ENCODE results near the gene ASB1.
A peak's percentile ranks its signal among the peaks of the same experiment; 100 is the strongest.

The ASB1 gene, protein sequence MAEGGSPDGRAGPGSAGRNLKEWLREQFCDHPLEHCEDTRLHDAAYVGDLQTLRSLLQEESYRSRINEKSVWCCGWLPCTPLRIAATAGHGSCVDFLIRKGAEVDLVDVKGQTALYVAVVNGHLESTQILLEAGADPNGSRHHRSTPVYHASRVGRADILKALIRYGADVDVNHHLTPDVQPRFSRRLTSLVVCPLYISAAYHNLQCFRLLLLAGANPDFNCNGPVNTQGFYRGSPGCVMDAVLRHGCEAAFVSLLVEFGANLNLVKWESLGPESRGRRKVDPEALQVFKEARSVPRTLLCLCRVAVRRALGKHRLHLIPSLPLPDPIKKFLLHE

DNA sequence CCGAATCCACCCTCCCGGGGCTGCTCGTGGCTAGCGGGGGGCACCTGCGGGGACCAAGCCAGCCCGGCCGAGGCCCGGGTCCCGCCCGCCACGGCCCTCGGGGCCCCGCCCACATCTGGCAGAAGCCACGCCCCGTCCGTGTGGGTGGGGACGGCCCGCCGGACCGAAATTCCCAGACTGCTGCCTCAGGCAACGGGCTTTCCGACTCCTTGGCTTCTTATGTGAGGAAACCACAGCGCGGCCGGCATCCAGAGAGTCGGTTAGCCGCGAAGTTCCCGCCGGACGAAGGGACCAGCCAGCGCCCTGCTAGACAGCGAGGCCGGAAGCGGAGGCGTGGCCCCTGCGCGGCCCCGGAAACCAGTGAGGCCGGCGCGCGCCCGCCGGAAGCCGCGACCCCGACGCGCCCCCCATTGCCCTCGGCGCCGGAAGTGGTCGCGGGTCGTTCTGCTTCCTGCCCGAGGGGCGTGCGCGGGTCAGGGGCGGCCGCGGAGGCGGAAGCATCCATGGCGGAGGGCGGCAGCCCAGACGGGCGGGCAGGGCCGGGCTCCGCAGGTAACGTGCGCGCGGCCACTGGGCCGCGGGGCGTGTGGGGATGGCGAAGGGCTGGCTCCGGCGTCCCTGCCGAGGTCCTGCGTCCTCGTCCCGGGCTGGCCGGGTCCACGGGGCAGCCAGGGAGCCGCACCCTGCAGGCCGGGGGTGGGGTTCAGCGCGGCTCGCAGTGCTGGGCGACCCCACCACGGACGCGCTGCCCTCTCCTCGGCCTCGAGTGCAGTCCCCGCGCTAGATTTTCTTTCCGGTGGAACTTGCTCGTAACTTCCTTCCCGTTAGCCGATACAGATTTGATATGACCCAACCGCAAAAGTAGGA lies at the start of gene ASB1:
Gene ASB1 (plus strand): TSS at position 360 of the 867 bp plus-strand sequence. CDS start 144 bp downstream, at position 504.
- peak; percentile 93 for DNase-seq

DNA sequence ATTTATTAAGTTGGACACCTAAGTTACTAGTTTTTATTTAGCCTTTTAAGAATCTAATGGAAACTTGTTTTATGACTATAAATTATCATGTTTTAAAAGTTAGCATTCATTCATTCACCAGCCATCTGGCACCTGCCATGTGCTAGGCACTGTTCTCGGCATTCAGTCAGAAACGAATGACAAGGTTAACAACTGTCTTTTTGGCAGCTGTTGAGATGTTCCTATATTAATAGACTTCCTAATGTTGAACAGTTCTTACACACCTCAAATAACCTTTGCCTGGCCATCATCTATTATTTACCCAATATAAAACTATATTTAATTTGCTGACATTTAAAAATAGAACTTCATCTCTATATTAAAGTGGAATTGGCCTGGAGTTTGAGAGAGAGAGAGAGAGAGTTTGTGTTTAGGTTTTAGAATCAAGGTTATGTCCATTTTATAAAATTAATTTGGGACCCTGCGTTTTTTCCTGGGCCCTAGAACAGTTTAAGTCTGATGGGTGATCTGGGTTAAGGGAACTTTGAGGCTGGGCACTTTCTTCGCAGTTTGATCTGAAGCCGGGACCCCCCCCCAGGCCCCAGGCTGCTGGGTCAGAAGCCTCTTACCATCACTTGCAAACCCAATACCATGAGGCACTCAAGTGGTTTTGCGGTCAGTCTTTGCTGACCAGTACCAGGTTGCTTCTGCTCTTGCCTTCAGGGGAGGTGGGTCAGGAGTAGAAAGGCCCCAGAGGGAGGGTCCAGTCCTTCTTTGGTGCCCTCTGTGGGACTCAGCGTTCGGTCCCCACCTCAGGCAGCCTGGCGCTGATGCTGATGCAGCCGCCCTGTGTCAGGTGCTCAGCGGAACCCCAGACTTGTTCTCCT lies 48.3 kb upstream of the ASB1 start:
- no peak for DNase-seq

DNA sequence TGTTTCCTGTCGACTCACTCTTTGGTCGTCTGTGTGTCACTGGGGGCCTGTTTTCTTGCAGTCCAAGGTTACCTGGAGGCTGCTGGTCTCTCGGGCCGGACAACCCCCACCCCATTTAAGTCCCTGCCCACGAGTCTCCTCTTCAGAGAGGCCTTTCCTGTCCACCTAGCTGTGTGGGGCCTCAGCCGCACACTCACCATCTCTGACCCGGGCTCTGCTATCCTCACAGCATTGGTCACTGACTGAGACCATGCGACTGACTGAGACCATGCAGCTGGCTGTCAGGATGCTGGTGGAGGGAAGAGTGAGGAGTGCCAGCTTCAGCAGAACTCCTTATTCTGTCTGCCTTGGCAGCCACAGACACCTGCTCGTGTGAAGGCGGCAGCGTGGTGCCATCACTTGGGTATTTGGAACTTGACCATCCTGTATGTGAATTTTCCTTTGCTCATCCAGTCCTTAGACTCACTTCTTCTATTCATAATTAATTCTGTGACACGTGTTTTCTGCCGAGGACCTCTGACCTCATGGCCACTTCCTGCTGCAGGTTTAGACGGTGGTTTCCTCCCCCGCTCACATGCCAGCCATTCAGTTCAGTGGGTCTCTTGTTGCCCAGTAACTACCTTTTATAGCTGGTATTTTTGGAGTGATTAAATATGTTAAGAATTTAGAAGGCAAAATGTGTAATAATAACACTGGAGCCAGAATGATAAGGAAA lies 47.5 kb upstream of the ASB1 start:
- peak; percentile 88 for DNase-seq

DNA sequence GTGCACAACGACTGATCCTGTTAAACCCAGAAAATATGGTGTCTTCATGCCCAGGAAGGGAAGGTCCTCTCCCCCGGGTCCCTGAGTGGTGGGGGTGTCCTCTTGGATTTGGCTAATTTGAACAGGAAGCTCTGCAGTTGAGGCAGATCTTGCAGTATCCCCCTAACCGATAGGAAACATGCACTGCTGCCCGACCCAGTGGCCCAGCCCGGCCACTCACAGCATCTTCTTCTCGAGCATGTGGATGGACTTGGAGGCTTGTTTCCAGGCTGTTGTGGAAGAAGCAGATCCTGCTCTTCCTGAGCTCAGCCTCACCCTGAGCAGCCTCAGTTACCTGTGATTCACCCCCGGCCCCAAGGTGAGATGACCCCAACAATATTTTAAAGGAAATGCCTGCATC lies 46.4 kb upstream of the ASB1 start:
- DNase-seq = peak; percentile 68

DNA sequence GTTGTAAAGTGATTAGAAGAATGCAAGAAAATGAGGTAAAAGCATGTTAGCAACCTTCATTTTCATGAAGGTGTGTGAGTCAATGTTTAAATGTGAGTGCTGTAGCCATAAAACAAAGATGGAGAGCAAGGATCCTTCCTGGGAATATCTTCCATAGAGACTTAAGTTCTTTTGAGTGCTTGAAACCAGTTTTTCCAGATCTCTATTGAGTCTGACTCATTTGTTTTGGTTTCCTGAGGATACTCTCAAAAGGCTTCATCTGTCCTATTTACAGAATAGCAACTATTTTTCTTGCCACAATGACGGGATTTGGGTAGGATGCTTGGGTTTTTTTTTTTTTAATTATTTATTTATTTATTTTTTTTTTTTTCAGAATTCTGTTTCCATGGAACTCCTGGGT lies 45.9 kb upstream of the ASB1 start:
- no peak for DNase-seq

DNA sequence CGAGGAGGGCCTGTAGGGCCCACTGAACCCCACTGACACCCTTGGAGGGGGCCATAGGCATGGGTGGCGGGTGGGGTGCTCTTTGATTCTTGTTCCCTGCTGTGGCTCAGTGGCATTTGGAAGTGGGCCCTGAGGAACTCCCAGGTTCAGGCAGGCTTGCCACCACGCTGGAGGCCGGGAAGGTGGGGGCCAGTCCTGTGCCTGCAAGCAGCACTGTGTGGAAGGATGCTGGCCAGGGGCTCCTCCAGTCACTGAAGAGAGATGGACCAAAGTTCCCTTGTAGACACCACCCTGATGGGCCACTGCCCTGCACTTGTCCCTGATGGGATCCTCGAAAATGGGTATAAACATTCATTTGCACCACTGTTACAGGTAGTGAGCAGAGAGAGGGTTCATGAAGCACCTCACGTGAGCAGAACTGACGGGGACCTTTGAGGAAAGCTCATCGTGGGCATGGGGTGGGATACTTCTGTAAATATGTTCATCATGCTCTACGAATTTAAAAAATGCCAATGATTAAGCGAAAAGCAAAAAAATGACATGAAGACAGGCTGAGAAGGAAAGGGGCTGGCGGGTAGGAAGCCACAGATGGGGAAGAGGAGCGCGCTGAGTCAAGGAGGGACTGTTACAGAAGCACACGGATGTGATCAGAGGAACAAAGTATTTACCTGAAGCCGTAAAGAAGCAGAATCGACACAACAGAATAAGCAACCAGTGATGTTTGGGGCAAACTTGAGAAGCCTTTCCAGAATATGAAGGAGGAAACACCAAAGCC lies 45.2 kb upstream of the ASB1 start:
- DNase-seq = no peak

DNA sequence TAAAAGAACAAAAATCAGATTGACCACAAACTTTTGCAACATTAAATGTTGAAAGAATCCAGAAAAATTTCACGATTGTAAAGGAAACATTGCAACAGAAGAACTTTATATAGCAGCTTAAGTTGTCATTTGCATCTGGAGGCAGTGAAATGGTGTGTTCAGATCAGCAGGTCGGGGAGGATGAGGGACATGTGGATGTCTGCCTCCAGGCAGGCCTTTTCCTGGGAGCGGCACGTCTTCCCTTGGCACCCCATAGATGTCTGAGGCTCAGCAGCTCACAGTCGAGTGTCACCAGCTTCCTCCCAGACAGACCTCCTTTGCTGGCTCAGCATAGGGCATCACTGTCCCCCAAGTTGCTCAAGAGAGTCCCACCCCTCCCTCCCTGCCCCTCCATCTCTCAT lies 44.3 kb upstream of the ASB1 start:
- DNase-seq = no peak

DNA sequence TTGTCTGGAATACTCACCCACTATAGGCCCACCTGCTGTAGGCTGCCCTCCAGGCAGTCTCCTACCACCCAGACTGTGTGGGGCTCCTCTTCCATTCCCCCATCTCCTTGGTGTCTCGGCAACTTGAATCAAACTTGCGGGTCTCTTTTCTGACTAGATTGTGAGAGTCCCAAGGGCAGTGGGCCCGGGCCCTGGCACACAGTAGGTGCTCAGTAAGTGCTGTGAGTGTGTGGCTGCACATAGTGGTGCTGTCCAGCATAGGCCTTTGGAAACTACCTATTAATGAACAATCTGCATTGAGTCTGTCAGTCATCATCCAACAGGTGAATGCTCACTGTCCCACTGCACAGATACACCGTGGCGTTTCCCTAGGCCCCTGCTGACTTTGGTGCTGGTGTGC lies 43.6 kb upstream of the ASB1 start:
- DNase-seq = no peak

DNA sequence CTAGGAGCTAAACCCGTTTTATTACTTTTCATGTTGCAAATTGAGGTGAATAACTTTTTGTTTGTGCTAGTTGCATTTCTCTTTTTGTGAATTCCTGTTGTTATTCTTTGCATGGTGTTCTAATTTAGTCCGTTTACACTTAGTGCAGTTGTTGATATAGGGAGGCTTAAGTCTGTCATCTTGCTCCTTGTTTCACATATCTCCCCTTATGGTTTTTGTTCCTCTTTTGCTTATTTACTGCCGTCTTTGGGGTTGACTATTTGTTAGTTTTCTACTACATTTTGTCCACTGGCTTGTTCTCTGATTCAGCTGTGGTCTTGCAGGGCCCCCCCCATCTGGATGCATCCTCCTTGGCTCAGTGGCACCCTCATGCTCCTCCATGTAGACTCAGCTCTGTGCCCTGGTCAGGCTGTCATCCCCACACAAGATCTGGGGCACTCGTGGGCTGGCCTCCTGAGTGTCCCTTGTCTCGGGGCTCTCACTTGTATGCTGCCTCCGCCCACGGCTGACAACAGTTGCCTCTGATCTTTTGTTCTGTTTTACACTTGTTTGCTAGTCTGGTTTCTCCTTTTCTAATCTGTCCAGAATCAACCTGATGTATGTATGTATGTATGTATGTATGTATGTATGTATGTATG lies 42.9 kb upstream of the ASB1 start:
- DNase-seq = no peak

DNA sequence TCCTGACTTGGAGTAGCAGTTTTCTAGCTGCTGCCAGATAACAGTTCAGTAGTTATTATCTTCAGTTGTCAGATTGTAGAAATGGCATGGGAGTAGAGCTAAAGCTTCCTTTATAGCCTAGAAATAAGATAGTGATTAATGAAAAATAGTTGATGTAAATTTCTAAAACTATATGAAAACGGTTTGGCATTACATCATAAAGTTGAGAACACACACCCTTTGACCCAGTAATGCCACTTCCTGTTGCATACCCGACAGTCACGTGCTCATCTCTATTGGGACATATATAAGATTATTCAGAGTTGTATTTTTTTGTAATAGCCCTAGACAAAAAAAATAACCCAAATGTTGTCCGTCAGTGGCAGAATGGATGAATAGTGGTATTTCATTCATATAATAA lies 39.4 kb upstream of the ASB1 start:
- no peak for DNase-seq

DNA sequence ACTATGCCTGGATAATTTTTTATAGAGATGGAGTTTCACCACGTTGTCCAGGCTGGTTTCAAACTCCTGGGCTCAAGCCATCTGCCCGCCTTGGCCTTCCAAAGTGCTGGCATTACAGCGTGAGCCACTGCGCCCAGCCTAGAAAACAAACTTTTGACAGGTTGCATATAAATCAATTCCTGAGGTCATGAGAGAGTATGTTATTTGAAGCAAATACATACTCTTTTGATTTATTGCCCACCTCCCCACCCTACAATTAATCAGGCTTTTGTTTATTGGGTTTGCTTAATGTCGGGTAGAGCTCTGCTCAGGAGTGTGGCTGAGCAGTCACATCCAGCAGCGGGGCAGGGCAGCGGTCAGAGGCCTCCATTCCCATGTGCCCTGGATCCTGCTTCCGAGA lies 37.9 kb upstream of the ASB1 start:
- DNase-seq = no peak

DNA sequence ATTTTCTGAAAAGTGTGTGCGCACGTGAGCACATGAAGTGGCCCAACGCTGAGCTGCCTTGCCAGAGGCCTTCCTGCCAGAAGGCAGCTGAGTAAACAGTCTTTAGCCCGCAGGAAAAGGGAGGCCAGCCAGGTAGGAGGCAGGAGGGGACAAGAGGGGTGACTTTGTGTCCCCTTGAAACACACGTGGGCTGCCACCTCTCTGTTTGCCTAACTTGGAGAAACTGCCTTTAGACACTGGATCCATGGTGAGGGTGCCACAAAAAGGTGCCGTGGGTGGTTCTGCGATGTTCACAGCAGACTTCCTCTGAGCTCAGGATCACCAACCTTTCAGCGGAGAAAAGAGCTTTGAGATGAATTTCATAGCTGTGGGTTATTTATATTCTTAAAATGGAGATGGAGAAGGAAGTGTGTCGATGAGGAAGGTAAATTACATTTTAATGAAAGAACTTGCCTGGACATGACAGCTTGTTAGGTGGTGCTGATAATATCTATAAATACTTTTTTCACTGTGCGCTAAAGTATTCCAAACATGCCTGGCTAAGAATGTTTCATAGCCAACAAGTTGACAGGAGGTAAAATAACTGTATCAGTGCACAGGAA lies 36.6 kb upstream of the ASB1 start:
- DNase-seq = peak; percentile 43

DNA sequence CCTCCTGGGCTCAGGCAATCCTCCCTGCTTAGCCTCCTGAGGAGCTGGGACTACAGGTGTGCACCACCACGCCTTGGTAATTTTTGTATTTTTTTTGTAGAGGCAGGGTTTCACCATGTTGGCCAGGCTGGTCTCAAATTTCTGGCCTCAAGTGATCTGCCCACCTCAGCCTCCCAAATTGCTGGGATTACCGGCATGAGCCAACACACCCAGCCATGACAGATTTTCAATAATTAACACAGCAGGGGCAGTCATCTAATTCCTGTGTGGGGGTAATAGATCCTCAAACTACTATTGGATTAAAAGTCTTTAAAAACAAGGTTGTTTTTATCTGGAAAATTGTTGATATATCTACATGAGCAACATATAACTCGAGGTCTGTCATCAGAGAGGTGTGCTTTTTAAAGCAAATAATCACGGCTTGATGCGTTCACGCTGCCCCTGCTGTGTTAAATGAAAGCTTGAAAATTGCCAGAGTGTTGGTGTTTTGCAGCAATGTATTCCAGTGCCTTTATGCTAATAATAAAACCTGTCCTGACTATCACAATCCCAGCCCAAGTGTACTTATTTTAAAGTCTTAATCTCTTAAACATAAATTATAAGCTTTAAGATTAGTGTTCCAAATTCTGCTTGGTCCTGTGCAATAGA lies 35.6 kb upstream of the ASB1 start:
- DNase-seq = no peak

DNA sequence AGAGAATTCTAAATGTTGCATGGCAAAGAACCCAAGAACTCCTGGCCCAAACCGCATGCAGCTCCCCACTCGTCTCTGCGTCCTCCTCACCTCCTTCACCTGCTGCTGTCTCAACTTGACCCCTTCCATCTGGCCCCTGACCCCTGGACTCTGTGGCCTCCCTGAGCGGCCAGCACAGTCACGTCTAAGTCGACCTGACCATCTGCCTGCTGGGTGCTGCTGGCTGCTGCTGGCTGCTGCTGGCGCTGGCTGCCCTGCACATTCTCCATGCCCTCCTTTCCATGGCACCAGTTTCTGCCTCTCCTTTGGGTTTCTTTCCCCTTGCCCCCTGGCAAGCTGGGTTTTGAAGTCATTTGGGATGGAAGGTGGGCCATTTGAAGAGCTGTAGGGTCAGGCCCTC lies 30.1 kb upstream of the ASB1 start:
- DNase-seq = no peak

DNA sequence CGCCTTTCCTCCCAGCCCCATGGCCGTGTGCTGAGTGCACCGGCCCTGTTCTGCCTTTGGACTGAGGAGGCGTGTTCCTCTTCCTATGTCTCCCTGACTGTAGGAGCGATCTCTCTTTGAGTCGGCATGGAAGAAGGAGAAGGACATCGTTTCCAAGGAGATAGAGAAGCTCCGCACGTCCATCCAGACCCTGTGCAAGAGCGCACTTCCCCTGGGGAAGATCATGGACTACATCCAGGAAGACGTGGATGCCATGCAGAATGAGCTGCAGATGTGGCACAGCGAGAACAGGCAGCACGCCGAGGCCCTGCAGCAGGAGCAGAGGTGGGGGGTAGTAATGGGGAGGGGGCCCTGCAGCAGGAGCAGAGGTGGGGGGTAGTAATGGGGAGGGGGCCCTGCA lies 29.4 kb upstream of the ASB1 start:
- DNase-seq = no peak

DNA sequence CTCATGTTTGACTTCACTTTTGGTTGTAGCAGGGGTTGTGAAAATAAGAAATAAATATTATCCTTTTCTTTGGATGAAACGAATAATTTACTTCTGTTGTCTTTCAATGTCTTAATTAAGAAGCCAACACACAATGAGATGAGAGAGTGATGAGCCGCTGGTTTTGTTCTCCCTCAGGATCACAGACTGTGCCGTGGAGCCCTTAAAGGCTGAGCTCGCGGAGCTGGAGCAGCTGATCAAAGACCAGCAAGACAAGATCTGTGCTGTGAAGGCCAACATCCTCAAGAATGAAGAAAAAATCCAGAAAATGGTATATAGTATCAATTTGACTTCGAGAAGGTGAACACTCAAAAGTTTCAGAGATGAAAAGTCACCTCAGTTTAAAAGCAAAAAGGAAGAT lies 28.1 kb upstream of the ASB1 start:
- DNase-seq = no peak

DNA sequence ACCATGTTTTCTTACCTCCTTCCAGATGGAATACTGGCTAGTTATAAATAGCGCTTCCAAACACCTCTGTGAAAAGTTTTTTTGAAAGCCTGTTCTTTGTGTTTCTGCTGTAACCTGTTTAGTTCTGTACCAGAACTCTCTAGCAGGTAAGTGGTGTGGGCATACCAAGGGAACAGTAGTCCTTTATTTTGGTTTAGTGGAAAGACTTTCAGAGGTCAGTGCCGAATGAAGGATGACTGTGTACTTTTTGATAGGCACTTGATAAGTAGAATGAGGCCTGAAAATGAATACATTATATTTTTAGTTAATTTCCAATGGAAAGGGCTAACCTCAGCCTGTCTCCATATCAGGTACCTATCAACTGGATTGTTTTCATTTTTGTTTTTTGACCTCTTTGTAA lies 27.6 kb upstream of the ASB1 start:
- no peak for DNase-seq

DNA sequence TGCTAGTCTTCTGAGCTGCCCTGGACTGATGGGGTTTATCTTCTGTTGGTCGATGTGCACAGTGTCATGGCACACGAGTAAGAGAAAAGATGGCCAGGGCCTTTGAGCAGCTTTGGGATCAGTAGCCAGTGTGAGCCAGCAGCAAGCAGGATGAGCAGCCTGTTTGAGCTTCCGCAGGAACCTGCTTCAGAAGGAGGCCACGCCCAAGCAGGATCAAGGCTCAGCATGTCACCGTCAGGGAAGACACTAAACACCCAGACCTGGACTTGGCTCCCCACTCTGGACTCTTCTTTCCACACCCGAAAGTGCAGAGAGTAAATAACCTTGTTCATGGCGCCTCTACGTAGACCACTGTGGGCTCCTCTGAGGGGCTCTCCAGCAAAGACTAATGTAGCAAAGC lies 25.2 kb upstream of the ASB1 start:
- DNase-seq = peak; percentile 38

DNA sequence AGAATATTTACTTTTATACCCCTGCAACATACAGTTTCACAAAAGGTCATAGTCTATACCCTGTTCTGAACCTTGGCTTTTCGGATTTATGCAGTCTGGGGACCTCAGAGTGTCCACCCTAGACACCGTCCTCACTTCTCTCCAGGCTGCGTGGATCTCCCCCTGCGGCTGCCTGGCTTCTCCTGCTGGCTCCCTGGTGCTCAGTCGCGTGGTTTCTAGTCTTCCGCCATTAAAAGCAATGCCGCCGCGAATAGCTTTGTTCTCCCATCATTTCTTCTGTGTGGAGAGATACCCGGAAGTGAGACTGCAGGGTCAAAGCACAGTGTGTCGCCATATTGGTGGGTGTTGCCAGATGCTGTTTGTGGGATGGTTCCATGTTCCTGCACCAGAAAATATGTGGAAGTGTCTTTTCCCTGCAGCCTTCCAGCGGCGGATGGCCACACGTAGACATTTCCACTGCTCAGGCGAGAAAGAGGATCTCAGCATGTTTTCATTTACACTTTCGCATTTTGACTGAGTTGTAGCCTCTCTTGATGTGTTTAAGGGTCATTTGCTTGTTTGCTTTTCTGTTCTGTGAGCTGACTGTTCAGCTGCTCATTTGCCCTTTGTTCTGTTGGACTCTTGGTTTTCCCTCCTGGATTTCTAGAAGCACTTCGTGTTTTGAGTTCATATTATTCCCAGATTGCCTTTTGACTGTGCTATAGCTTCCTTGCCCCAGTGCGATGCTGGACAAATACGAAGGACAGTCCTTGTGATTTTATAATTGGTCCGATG lies 22.9 kb upstream of the ASB1 start:
- peak; percentile 33 for DNase-seq

All from islet precursor cell (in vitro differentiated cells).